Stimulated activated CD4-positive, alpha-beta T cell treated with anti-CD3 and anti-CD28 coated beads, Interleukin-4, amount 100 ng/mL, for 24 hours (primary cell): ENCODE results near the gene ASTN2.
"Not testable (repeated sequence)": the region's sequence is repeated elsewhere in the genome, so short reads cannot be mapped to it uniquely, and the experiment has no call there.

Experiments
- DNase-seq: peaks from one replicate; pipeline ENCODE4 v3.0.0-alpha.2; 2020

ASTN2 gene

GRCh38 chr9:116837018-116837989 is 577.6 kb downstream of the ASTN2 start:
- no peak for DNase-seq

GRCh38 chr9:116830321-116830720 is 584.5 kb downstream of the ASTN2 start:
- DNase-seq: not testable (repeated sequence)

GRCh38 chr9:116821633-116822229 is 593.1 kb downstream of the ASTN2 start:
- DNase-seq: no peak

- no peak for DNase-seq
Observed at GRCh38 chr9:116819116-116819515, 595.7 kb downstream of the ASTN2 start.

DNA sequence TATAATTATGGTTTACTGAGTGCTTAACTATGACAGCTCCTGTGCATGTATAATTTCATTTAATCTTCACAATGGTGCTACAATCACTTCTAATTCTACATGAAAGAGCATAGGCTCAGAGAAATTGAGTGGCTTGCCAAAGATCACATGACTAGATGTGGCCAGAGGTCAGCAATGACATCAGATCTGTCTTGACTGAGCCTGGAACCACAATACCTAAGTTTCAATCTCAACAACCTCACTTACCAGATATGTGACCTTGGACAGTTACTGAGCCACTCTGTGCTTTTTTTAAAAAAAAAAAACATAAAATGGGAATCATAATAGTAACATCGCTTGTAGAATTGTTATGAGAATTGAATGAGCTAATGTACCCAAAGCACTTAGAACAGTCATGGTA is 597.1 kb downstream of the ASTN2 start:
- no peak for DNase-seq

DNA sequence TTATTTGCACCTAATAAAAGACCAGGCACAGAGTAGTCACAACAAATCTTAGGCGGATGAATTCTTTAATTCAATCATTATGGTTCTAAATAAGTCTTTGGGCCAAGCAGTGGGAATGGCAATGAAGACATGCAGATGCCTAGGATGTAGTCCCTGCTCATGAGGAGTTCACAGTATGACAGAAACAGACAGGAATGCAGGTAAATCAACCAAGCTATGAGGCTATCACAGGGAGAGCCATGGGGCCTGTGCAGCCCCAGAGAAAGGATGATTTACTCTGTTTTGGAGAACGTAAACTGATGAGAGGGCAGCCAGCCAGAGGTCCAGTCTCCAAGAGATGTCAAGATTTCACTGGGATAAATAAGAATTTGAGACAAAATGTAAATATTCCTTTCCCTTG is 598.4 kb downstream of the ASTN2 start:
- no peak for DNase-seq

DNA sequence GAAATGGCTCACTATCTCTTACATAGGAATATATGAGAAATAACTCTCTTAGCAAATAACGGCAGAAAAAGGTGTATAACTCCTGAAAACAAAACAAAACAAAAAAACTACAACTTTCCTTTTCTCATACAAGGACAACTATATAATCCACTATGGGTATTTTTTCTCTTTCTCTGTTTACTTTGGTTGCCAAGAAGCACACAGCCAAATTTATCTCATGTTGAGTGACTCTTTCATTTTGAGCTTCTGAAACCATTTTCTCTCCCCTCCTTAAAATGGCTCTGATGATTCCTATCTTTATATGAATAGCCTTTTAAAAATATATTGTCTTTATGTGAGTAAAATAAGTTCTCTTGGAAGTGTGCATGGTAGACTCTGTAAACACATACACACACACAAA is 599.0 kb downstream of the ASTN2 start:
- no peak for DNase-seq

GRCh38 chr9:116813031-116813300 is 601.9 kb downstream of the ASTN2 start:
- no peak for DNase-seq

DNA sequence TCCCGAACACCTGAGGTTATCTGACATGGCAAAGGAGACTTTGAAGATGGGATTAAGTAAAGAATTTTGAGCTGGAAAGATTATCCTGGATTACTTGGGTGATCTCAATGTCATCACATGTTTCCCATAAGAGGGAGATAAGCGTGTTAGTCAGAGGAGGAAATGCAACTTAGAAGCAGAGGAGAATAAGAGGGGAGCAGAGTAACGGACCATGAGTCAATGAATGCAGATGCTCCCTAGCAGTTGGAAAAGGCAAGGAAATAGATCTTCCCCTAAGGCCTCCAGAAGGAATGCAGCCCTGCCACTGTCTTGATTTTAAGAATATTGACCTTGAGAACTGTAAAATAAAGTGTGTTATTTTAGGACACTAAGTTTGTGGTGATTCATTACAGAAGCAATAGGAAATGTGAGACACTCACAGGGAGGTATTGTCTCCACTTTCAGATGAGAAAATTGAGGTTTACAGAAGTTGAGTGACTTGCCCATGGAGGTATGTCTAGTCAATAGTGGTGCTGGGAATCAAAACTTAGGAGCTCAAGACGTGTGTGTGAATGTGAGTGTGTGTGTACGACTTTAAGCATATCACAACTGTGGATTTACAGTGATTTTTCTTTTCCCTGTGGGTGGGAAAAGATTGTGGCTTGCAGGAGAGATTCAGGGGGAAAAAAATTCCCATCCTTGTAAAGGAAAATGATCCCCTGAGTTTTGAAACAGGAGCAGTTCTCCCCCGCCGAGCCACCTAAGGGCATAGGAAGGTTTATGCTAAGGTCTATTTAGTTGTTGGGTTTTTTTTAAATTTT is 602.4 kb downstream of the ASTN2 start:
- no peak for DNase-seq

DNA sequence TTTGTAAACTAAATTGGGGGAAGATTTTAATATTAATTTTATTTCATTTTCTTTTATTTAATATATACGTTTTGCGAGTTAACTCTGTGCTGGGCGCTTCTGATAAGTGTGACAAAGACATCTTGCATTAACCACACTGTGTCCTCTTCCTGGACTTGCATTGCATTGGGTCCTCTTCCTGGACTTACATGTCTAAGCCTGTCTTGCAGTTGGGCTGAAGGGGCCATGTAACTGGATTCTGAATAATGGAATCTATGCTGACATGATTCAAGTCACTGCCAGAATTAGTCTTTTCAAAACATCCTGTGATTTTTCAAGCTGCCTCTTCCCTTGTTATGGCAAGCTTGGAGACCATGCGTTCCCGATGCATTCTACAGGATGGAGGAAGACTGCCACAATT is 605.2 kb downstream of the ASTN2 start:
- no peak for DNase-seq

DNA sequence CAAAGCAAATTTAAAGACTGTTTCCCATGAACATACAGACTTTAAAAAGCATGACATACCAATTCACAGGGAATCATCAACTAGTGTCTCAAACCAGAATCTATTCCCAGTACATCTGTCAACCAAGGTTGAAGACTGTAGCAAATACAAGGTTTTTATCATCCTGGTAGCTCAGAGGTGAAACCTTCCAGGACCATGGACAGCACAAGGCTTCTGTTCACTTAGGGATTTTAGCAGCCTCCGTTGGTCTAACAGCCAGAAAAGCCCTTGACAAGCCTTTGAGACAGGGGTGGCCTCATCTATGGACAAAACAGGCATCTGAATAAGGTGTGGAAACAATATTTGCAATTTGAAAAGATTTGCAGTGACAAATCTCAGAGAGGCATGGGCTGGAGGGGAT is 608.8 kb downstream of the ASTN2 start:
- no peak for DNase-seq

DNA sequence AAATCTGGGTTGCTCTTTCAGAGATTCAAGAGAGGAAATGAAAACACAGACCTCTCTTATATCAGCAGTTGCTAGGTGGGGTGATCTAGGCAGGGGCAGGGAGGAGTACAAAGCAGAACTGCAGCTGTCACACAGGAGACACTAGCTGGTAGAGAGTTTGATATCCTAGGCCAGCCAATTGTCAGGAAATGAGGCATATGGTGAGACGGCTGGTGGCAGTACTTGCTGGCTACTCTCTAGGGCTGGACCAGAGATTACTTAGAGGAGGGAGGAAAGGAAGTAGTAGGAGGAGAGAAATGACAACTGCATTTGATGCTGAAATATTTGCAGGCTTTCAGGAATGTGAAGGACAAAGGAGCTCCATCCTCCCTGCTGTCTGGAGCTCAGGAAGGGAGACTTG is 614.0 kb downstream of the ASTN2 start:
- DNase-seq: no peak

- DNase-seq: no peak
Observed at GRCh38 chr9:116800074-116800473, 614.8 kb downstream of the ASTN2 start.

DNA sequence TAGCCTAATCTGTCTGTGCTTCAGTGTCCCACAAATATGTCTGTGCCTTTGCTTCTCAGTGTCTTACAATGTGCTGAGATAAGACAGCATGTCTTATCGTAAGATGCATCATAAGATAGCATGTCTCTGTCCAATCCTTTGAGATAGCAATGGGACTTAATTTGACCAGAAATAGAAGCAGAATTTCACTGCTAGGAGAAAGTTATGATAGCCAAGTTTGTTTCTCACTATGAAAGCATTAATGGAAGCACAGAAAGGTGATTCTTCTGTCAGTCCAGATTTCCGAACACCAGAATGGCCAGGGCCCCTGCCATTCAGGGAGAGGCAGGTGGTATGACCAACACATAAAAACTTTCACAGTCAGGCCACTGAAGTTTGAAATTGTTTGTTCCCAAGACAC is 616.3 kb downstream of the ASTN2 start:
- DNase-seq: no peak

DNA sequence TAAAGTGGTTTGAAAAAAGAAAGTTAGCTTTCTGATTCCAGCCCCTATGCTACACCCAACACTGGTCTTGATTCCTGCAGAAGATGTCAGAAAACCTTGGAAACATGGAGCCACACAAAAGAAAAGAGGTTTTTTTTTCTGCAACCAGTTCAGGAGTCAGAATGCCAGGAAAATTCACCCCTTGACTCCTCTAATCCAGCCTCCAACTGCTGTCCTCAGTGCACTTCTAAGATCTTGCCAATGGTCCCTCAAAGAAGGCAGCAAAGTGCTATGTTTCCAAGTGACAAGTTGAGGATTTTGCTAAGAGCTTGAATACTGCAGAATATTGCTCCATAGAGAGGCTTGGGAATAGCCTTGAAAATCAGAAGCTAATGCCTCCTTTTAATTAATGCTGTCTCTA is 617.6 kb downstream of the ASTN2 start:
- no peak for DNase-seq

GRCh38 chr9:116796669-116797068 is 618.2 kb downstream of the ASTN2 start:
- DNase-seq: no peak

DNA sequence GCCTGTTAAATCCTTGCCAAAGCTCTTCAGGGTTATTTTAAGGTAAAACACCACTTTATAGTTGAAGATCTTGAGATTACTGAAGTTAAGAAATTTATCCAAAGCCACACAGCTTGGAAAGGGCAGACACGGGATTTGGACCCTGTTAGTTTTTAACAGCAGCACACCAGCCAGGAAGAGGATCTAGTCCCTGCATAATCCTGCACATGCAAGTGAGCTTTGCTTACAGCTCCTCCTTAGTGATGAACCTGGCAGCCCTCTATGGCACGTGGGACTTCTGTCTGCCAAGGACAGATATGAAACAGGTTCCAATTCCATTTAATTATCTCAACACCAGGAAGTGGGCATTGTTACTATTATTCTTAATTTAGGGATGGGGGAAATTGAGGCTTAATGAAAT is 619.0 kb downstream of the ASTN2 start:
- no peak for DNase-seq

DNA sequence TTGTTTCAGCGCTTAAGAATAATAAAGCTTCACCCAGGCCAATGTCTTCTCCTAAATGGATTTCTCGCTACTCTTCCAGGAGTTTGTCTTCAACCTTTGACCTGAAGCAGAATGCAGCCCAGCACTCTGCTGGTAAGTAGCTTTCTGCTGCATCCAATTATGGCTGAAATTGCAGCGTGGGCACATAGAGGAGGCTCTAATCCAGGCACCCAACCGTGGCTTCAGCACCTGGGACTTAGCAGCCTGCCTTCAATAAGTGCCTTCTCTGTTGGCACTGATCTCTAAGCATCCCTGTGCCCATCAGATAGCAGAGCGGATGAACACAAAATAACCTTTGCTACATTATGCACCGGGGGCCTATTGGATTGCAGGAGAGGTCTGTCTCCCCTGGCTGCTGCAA is 622.6 kb downstream of the ASTN2 start:
- no peak for DNase-seq

- no peak for DNase-seq
Observed at GRCh38 chr9:116791326-116791725, 623.5 kb downstream of the ASTN2 start.

DNA sequence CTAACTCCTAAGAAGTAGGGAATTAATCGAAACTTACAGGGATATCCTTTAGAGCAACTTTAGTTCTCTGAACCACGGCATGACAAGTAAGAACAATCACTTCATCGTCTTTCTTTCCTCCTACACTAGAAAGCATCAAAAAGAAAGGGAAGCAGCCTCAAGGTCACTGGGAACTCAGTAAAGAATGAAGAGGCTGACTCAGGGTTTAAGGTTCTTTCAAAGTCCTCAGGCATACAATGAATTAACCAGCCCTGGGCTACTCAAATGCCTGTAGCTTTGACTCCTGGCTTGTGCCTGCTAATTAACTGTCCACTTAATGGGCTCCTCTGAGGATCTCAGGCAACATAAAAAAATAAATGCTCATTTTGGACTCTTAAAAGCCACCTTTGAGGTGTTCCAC is 625.8 kb downstream of the ASTN2 start:
- DNase-seq: no peak

GRCh38 chr9:116786737-116787136 is 628.1 kb downstream of the ASTN2 start:
- no peak for DNase-seq

GRCh38 chr9:116777116-116777515 is 637.7 kb downstream of the ASTN2 start:
- DNase-seq: no peak

DNA sequence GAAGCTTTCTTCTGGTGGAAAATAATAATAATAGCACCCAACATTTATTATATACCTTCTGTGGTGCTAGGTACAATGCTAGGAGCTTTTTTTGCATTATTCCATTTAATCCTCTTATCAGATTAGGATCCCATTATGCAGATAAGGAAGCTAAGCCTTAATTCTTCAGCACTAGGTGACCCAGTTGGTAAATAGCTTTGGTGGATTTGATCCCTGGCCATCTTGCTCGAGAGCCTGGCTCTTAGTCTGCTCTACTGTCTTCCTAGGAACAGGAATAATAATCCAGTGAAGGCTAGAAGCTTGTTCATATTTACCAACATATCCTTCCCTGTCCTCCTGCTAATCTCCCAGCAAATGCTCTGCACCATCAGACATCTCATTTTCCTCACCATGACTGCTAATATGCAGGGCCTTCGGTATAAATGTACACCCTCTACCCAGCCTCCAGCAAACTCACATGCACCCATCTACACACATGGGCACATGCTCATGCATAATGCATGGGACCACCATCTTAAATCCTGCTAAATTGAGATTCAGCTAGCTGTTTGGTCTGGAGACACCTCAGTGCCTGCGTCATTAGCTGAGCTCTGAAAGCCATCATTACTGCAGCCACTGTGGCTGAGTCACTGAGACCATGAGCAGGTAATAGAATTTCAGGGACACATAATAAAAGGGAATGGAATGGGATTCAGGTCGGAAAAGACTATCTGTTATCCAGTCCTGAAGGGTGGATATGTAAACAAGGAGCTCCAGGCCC is 640.3 kb downstream of the ASTN2 start:
- no peak for DNase-seq
